CD4-positive, alpha-beta T cell treated with Interferon gamma for 1 hour (primary cell): Measurements from ENCODE around the gene WDR82.

Source experiments
- DNase-seq: peaks from one replicate; pipeline ENCODE4 v3.0.0-alpha.2; 2020

Gene WDR82

DNA sequence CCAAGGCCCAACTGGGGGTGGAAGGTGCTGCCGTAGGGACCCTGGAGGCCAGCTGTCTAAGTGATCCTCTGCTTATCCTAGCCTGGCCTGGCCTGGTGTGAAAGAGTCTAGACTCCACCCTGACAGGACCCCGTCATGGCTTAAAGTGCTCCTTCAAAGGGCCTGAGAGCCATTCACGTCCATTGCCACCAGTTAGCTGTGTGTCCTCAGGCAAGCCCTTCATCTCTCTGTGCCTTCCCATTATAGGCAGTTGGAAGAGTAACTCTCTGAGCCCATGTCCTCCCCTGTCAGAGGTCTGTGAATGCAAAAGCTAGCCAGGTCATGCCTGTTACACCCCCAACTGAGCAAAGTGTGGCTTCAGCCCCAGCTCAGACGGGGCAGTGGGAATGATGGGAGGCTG is 28.5 kb upstream of the WDR82 start:
- no peak for DNase-seq

DNA sequence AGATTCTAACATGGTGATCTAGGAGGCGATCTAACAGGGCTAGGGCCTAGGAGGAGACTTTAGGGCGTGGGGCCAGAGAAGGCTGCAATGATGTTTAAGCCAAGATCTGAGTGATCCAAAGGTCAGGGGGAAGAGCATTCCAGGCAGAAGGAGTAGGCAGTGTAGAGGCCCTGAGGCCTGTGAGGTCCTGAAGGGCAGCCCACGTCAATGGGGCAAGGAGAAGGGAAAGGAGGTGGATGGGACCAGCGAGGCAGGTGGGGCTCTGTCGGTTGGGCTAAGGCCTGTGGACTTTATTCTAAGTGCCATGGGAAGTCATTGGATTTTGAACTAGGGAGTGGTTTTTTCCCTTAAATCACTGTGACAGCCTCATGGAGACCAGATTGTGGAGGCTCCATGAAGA is 27.5 kb upstream of the WDR82 start:
- DNase-seq: no peak

DNA sequence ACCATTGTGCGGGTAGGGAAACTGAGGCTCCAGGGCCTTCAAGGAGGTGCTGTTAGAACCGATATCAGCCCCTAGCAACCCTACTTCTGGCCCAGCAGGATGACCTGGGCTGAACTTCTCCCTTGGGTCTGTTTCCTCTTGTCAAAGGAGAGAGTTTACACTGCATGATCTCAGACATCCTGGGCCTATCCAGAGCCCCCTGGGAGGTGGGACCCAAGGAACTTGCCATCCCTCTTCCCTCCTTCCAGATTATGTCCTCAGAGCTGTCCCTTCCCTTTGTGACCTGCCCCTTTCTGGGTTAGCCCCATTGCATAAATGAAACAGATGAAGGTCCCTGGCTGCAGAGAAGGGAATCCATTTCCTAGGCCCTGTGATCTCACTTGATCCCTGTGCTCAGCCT is 25.4 kb upstream of the WDR82 start:
- DNase-seq: no peak

DNA sequence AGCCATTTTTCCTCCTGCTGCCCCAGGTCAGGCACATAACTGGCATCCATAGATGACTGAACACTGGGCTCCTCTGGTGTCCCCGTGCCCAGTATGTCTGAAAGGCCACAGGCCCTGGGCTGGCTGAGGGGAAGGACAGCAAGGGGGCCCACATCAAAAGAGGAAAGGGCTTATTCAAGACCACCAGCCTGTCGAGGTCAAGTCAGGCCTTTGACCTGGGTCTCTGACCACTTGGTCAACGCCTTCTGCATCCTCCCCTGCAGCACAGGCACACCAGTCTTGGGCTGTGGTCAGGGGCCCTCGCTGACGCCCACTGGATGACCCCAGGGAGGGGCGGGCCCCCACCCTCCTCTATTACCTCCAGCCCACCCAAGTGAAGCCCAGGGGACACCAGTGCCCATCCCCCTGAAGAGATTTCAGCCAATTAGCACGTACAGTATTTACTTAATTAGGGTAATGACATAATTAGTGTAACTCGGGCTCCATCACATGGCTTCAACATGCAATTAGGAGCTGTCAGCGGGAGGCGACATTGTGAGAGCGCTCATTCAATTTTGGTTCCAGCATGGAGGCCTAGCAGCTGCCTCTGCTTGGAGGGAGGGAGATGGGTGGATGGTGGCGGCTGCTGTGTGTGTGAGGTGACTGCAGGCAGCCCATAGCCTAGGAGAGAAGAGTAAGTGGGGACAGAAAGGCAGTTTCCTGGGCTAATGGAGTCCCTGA is 24.1 kb upstream of the WDR82 start:
- no peak for DNase-seq

DNA sequence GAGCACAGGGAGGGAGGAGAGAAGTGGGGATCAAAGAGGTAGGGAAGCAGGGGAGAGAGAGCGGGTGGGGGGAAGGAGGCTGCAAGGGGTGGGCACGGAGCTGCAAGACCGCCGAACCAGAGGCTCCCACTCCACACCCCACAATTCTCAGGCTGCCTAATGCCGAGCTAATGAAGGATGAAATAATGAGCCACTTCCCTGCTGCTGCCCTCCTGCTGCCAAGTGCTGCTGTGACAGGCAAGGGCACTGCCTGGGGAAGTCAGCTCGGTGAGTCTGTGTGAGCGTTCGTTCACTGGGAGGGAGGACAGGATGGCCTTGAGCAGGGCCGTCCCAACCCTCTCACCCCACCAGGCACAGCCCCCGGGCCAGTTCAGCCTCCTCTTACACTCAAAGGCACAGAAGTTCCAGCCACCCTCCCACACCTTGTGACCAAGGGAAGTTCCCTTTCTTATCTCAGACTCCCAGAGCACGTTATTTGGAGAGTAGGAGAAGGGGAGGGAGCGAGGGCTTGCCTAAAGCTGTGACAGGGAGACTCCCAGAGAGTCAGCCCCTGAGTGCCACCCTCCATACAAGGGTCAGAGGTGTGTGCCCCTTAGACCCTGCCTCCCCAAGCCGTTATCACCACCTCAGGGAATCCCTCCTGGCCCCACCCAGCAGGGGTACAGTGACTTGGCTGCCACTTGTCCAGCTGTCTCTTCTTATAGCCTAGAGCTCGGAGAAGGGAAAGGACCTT is 21.6 kb upstream of the WDR82 start:
- peak; percentile 22 for DNase-seq

DNA sequence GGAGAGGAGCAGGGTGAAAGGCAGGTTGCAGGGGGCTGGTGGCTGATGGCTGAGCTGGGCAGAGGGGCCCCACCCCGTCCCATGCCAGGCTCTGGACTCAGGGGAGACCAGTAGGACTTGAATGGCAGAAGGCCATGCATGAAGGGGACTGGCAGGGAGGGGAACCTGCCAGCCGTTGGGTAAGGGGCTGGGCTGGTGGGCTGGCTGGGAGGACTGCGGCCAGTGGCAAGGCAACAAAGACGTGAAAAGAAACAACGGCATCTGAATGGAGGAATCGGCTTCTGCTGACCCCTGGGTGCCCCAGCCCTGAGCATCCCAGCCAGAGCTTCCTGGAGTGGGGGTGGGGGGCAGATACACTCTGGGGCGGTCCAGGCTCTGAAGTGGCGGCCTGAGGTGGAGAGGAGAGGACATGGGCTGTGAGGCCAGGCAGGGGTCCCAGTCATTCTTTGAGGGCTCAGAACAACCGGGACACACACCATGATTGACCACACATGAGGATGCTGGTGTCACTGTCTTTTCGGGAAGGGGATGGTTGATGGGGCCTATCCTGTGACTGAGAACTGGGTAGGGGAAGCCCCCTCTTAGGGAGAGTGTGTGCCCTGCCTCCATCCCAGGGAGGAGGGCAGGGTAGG is 20.9 kb upstream of the WDR82 start:
- DNase-seq: no peak

DNA sequence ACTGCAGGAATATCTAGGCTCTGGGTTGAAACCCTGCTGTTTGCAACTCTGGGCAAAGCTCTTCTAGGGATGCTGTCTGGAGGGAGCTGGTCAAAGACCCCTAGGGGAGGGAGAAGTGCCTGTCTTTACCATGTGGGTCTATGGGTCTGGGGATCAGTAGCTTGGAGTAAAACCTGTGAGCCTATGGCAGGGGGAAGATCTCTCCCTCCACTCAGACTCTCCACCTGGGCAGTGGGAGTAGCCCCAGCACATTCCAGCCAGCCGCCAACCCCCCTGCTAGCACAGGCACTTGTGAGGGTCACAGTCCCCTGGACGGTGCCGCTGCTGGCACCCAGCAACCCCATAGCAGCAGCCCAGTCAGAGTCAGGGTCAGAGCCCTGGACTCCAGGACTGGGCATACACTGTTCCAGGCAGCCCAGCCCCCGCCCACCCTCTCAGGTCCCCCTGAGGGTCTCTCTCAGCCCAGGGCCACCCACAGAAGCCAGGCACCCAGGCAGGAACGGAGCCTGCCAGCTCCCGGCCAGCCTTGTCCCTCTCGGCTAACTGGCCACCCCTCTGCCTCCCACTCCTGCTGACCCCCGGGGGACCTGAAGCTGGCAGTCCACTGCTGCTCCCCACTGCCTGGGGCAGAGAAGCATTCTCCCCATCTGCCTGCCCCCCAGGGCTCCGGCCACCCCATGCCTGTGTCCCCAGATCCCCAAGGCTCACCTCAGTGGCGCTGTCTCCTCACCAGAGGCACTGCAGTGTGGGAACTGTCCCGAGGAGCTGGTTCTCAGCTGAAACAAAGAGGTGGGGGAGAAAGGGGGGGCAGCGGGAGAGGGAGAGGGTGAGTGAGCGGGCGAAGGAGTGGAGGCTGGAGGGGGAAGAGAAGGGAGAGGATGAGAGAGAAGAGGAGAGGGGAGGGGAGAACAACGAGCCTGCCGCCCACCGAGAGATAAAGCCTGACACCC is 20.0 kb upstream of the WDR82 start:
- no peak for DNase-seq

DNA sequence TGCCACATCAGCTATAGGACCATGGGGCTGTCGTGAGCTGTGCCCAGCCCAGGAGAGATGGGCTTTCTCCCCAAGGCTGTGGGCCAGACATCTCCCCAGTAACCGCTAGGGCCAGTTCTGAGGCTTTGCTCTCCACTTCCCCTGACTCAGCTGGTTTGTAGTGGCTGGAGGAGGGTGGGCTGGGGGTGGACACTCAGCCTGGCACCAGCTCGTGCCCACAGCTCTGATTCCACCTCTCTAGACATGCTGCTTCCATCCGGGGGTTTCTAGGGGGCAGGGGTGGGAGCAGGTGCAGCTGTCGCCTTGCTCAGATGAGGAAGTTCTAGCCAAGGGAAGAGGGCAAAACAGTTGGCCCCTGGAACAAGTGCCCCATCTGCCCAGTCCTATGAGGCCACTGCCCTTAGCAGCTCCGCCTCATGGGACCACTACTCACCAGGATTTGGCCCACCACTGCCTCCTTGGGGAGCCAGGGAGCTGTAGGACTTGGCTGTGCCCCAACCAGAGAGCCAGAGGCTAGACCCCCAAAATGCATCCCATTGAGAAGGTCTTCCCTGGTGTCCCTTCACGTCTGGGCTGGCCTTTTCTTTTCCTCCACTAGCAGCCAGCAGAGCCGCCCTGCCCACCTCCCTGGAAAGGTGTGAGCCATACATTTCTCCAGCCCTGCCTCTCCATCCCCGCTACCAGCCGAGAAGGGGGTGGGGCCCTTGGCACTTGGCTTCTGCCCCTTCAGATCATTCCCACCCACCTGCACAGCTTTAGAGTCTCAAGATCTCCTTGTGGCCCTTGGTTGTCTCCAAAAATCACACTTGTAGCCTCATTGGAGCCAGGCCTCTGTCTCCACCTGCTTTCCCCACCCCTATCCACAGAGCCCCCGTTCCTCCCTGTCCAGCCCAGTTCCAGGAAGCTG is 19.0 kb upstream of the WDR82 start:
- DNase-seq: no peak

DNA sequence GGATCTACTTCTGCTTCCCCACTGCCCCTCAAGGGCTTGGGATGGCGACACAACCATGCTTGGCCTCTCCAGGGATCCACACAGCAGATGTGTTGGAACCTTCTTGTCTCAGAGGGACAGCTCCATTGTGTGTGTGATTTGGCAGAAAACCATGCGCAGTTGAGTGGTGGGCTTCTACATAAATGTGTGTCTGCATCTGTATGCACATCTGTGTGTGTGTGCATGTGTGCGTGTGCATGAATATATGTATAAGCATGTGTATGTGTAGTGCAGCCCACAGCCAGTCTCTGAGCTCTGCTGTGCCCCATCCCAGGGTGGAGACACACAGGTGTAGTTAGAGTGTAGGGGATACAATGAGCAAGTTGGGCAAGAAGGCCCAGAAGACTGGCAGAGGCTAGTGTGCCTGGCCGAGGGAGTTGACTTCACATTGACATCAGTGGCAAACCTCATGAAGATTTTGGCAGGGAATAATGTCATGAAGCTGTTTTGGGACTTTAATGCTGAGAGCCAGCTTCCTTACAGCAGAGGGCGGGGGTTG is 17.3 kb upstream of the WDR82 start:
- no peak for DNase-seq

DNA sequence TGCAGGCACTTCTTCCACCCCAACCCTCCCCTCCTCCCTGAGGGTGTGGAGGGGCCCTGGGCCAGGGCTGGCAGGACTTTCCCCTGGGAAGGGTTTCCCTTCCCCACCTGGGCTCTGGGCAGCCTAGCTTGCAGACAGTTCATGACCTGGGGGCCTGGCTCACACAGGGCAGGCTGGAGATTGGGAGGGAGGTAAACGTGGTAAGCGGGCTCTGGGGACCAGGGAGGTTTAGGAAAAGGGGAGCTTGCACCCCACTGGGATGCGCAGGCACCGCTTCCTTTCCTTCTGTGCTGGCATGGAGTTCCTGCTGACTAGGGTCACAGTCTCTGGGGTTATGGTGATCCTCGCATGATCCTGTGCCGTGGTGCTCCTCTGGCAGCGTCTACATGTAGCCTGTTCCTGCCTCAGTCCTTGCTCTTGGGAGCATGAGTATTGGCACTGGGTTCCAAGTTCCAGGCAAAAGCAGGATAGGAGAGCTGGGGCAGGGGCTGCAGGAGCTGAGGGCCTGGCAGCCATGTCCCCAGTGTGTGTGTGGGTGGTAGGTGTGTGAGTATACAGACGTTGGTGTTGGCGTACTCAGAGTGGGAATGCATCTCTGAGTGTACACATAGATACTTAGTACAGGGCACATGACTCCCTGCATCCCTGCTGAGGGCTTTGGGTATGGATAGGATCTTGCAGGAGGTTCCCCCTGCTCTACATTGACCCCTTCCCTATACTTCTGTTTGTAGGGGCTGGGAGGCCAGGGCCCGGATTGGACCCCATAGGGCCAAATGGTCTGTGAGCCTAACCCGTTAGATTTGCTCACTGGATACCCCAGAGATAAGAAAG is 16.1 kb upstream of the WDR82 start:
- no peak for DNase-seq

DNA sequence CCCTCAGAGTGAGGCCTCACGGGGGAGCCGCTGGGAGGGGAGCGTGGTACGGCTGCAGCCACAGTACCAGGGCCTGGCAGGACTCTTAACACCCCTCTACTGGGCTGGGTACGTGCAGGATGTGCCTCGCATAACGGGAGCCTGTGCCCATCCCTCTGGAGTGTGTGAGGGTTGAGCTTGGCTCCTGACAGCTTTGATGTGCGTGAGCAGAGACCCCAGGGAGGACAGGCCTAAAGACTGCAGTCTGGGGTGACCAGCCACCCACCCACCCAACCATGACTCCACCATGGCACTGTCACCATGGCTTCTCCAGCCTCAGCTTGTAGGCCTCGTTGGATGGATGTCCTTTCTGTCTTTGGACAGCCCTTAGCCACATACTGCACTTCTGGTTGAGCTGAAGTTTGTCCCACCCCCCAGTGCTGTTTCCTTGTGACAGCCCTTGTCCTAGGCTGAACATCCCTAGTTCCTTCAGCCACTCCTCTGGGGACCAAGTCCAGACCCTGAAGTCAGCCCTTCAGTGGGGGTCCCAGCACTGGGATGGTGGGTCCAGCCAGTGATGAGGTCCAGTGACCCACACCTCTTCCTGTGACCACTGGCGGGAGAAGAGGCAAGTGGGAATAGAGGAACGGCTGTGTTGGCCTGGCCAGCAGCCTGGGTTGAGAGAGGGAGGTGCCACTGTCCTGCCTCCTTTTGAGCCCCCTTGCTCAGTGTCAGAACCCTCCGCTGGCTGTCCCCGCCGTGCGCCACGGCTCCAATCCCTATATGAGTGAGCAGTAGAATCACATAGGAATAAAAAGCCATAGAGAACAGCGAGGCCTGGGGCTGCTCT is 15.3 kb upstream of the WDR82 start:
- no peak for DNase-seq

DNA sequence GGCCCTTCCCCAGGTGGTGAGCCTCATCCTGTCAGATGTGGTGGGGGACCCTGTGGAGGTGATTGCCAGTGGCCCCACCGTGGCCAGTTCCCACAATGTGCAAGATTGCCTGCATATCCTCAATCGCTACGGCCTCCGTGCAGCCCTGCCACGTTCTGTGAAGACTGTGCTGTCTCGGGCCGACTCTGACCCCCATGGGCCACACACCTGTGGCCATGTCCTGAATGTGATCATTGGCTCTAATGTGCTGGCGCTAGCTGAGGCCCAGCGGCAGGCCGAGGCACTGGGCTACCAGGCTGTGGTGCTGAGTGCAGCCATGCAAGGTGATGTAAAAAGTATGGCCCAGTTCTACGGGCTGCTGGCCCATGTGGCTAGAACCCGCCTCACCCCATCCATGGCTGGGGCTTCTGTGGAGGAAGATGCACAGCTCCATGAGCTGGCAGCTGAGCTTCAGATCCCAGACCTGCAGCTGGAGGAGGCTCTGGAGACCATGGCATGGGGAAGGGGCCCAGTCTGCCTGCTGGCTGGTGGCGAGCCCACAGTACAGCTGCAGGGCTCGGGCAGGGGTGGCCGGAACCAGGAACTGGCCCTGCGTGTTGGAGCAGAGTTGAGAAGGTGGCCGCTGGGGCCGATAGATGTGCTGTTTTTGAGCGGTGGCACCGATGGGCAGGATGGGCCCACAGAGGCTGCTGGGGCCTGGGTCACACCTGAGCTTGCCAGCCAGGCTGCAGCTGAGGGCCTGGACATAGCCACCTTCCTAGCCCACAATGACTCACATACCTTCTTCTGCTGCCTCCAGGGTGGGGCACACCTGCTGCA is 14.0 kb upstream of the WDR82 start:
- no peak for DNase-seq

DNA sequence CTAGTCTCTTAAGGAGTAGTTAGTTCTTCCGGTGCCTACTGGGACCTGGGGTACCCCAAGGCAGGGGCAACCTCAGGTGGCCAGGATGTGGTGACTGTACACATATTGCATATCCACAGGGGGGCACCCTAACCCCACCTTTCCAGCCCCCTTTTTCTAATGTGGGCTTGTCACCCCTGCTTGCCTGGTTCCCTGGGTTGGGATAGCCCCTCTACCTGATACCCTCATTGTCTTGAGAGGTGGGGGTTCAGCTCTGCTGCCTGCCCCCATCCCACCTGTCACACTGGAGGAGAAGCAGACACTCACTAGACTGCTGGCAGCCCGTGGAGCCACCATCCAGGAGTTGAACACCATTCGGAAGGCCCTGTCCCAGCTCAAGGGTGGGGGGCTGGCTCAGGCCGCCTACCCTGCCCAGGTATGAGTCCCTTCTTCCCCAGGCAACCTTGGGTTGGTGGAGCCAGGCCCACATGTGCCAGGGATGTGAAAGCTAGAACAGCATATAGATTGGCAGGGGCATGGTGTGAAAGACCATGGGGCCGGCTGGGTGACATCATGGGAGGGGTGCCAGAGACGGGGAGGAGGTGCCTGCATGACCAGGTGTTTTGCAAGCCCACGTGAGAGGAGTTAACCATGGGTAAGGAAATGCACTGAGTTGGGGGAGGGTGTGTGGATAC is 13.2 kb upstream of the WDR82 start:
- peak; percentile 50 for DNase-seq

DNA sequence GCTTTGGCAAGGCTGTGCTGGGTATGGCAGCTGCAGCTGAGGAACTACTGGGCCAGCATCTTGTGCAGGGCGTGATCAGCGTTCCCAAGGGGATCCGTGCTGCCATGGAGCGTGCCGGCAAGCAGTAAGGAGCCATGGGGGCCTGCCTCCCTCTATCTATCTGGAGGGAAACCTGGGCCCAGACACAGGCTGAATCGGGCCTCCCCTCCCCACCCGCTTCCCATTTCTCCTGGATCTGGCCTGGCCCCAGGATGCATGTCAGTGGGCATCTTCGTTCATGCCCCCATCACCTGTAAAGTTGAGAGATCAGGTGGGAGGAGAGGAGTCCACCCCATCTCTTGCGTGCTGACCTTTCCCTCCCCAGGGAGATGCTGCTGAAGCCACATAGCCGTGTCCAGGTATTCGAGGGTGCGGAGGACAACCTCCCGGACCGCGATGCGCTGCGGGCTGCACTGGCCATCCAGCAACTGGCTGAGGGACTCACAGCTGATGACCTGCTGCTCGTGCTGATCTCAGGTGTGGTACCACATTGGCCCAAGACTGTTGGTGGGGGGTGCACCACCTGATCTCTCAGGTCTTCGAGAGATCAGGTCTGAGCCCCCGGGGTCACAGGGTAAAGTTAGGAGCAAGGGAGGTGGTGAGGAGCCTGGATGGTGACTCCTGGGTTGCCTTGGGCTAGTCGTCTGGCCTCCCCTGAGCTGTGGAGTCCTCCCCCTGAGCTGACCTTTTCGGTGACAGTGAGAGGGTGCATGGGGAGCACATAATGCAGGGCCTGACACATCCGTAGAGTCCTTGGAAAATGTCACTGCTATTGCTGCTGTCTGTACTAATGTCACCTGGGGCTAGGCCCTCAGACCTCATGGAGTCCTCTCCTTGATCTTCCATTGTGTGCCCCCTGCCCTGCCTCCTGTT is 12.4 kb upstream of the WDR82 start:
- DNase-seq: no peak

DNA sequence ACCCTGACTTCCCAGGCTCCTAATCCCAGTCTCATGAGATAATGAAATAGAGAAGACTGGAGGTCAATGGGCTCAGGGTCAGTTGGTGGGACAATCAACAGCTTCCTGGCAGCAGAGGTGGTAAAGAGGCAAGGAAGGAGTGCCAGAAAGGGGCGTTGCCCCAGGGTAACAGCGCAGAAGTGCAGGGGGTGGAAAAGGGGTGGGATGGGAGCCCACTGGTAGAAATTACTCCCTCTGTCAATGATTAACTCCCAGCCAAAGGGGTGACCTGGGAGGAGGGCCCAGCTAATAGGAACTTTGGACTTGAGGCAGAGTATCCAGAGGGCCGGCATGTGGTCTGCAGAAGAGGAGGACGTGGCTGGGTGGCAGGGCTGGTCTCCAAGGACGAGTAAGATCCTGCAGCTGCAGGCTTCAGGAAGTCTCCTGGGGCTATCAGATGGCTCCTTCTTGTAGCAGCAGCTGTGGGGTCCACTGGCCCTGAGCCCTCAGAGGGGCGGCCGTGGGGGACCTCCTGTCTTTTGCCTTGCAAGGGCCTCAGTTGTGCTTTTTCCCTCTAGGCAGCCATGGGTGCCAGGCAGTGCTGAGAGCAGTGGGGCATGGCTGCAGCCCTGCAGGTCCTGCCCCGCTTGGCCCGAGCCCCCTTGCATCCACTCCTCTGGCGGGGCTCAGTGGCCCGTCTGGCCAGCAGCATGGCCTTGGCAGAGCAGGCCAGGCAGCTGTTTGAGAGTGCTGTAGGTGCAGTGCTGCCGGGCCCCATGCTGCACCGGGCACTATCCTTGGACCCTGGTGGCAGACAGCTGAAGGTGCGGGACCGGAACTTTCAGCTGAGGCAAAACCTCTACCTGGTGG is 11.5 kb upstream of the WDR82 start:
- DNase-seq: no peak

DNA sequence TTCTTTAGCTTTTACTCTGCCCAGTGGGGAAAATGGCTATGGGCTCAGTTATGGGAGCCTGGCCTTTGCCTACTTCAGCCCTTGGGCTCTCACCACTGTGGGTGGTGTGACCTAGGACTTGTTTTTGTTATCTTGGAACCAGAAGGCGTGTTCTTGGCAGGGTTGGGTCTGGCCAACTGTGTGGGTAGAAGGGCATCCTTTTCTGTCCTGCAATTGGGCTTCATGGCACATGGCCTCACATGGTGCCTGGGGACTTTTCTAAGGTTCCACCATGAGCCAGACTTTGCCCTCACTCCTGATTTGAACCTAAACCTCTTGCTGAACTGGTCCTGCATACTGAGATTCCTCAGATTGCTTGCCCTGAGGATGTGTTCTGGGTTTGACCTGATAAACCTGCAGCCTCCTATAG is 10.9 kb upstream of the WDR82 start:
- no peak for DNase-seq
